ENCODE results near the gene NDUFA7.
A peak's percentile ranks its signal among the peaks of the same experiment; 100 is the strongest.

DNA sequence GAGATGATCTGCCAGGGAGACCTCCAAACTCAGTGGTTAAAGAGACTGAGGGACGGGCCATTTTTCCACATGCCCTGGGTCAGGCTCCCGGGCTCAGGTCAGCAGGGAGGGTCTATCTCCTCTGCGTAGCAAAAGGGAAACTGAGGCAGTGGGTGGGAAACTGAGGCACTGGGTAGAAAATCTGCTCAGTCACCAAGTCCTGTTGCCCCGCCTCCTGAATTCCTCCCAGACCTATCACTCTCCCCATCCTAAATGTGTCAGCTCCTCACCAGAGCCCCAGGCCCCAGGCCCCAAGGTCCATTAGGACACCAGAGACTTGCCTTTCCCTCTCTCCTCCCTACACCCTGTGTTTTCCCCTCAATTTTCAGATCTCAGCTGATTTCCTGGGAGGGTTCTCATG lies 15.4 kb downstream of the NDUFA7 start:
- no peak for TF ChIP-seq KLF10 (tag by site-specific recombination; IDR thresholded peaks at IDR 0.05)
- TF ChIP-seq MZF1 (tag by site-specific recombination; IDR thresholded peaks at IDR 0.05; ENCODE audit: borderline replicate concordance), result no peak
- no peak for TF ChIP-seq ZNF350 (tag by site-specific recombination; IDR thresholded peaks at IDR 0.05)
- TF ChIP-seq RBAK (tag by site-specific recombination; IDR thresholded peaks at IDR 0.05), result no peak
- TF ChIP-seq PATZ1 (tag by site-specific recombination; IDR thresholded peaks at IDR 0.05), result no peak
- TF ChIP-seq ATF2 (tag by site-specific recombination; IDR thresholded peaks at IDR 0.05; ENCODE audit: low read depth), result no peak
- TF ChIP-seq, protein P1, sequence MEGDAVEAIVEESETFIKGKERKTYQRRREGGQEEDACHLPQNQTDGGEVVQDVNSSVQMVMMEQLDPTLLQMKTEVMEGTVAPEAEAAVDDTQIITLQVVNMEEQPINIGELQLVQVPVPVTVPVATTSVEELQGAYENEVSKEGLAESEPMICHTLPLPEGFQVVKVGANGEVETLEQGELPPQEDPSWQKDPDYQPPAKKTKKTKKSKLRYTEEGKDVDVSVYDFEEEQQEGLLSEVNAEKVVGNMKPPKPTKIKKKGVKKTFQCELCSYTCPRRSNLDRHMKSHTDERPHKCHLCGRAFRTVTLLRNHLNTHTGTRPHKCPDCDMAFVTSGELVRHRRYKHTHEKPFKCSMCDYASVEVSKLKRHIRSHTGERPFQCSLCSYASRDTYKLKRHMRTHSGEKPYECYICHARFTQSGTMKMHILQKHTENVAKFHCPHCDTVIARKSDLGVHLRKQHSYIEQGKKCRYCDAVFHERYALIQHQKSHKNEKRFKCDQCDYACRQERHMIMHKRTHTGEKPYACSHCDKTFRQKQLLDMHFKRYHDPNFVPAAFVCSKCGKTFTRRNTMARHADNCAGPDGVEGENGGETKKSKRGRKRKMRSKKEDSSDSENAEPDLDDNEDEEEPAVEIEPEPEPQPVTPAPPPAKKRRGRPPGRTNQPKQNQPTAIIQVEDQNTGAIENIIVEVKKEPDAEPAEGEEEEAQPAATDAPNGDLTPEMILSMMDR (tag by site-specific recombination; IDR thresholded peaks at IDR 0.05), result no peak
- TF ChIP-seq, protein P2, sequence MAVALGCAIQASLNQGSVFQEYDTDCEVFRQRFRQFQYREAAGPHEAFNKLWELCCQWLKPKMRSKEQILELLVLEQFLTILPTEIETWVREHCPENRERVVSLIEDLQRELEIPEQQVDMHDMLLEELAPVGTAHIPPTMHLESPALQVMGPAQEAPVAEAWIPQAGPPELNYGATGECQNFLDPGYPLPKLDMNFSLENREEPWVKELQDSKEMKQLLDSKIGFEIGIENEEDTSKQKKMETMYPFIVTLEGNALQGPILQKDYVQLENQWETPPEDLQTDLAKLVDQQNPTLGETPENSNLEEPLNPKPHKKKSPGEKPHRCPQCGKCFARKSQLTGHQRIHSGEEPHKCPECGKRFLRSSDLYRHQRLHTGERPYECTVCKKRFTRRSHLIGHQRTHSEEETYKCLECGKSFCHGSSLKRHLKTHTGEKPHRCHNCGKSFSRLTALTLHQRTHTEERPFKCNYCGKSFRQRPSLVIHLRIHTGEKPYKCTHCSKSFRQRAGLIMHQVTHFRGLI (tag by site-specific recombination; IDR thresholded peaks at IDR 0.05), result no peak
- TF ChIP-seq WT1 (tag by site-specific recombination; IDR thresholded peaks at IDR 0.05), result no peak
- TF ChIP-seq, protein P3, sequence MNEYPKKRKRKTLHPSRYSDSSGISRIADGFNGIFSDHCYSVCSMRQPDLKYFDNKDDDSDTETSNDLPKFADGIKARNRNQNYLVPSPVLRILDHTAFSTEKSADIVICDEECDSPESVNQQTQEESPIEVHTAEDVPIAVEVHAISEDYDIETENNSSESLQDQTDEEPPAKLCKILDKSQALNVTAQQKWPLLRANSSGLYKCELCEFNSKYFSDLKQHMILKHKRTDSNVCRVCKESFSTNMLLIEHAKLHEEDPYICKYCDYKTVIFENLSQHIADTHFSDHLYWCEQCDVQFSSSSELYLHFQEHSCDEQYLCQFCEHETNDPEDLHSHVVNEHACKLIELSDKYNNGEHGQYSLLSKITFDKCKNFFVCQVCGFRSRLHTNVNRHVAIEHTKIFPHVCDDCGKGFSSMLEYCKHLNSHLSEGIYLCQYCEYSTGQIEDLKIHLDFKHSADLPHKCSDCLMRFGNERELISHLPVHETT (tag by site-specific recombination; IDR thresholded peaks at IDR 0.05), result no peak
- no peak for TF ChIP-seq AEBP2 (tag by site-specific recombination; IDR thresholded peaks at IDR 0.05; ENCODE audit: borderline replicate concordance)
- TF ChIP-seq SP2 (tag by site-specific recombination; IDR thresholded peaks at IDR 0.05), result no peak
- TF ChIP-seq ZNF335 (tag by site-specific recombination; conservative IDR thresholded peaks at IDR 0.05), result 0 out of 2 replicates have a peak, but pooled peaks have one; percentile 13
